Endothelial cell of umbilical vein (primary cell): Measurements from ENCODE around the gene EEFSEC. TPM values are rescaled to one million over a fixed set of nuclear protein-coding genes. Genes with fewer than 3 reads are reported as not detected.

ENCODE experiments used
- BruUV-seq: library from RNA; stranded (reverse); fragments of 400-500 nt; replicated peaks from 2 replicates; lab custom pipeline; 2021; lab: Mats Ljungman, UMichigan
- CTCF ChIA-PET: fragments of 300-600, 350-600 bp; sonication (Branson Sonifier 250); formaldehyde crosslinking; loops from one replicate; lab custom pipeline; 2021; ENCODE audit warnings: antibody characterized with exemption, inconsistent platforms; lab: Charles Lee
- POLR2A ChIA-PET: fragments of 300-600, 350-600 bp; sonication (Branson Sonifier 250); formaldehyde crosslinking; loops from one replicate; lab custom pipeline; 2021; ENCODE audit warnings: antibody characterized with exemption, inconsistent platforms; lab: Charles Lee
- DNase-seq: peaks from one replicate; pipeline ENCODE4 v3.0.0-alpha.2; 2011; ENCODE audit warnings: low read depth, low spot score
- FAIRE-seq: peaks from 2 replicates; lab custom pipeline; 2011; peaks lifted over from hg19 to GRCh38; lab: Jason Lieb, UNC
- H2AFZ ChIP-seq: 2 replicates; pipeline ENCODE4 v1.6.0; 2012; ENCODE audit warnings: low read depth, low read length, control low read depth, inconsistent platforms
- H3K27ac ChIP-seq: 2 replicates; pipeline ENCODE4 v1.5.1; 2011; ENCODE audit warnings: low read depth, mild to moderate bottlenecking, control low read depth, low read length, moderate library complexity; ENCODE audit not compliant: insufficient read depth
- H3K27me3 ChIP-seq, 2 experiments: 2 replicates each; pipeline versions ENCODE4 v1.6.0 to v1.6.1; 2011; ENCODE audit warnings: low read length in 2 of 2, mixed read lengths in 1 of 2; ENCODE audit not compliant: control insufficient read depth in 2 of 2, insufficient read depth in 2 of 2
- H3K36me3 ChIP-seq, 2 experiments: 2 replicates in 1 of 2; 3 replicates in 1 of 2; pipeline ENCODE4 v1.5.1; 2011; ENCODE audit warnings: low read length in 2 of 2, mild to moderate bottlenecking in 1 of 2, moderate library complexity in 1 of 2; ENCODE audit not compliant: control insufficient read depth in 2 of 2, insufficient read depth in 2 of 2; ENCODE audit errors: extremely low read depth in 1 of 2
- H3K4me1 ChIP-seq: 3 replicates; pipeline ENCODE4 v1.5.1; 2011; ENCODE audit warnings: mild to moderate bottlenecking, low read length; ENCODE audit not compliant: control insufficient read depth, insufficient read depth; ENCODE audit errors: extremely low read depth
- H3K4me2 ChIP-seq: 2 replicates; pipeline ENCODE4 v1.6.1; 2011; ENCODE audit warnings: low read length, control low read depth, mixed read lengths; ENCODE audit not compliant: insufficient read depth
- H3K4me3 ChIP-seq, 3 experiments: fragments of 200-600 bp in 1 of 3; sonication (generic), shearing (Covaris generic) in 1 of 3; replicated peaks in 1 of 3; 2 replicates each; pipeline ENCODE4 v1.5.1; 2011 to 2016; ENCODE audit warnings: control low read depth in 3 of 3, low read length in 3 of 3, mild to moderate bottlenecking in 2 of 3, inconsistent platforms in 1 of 3, low read depth in 1 of 3, moderate library complexity in 1 of 3; ENCODE audit not compliant: insufficient read depth in 1 of 3
- H3K79me2 ChIP-seq: 2 replicates; pipeline ENCODE4 v1.6.0; 2012; ENCODE audit warnings: low read length, inconsistent platforms; ENCODE audit not compliant: control insufficient read depth, insufficient read depth
- H3K9ac ChIP-seq: replicated peaks from 2 replicates; pipeline ENCODE3; 2011; ENCODE audit warnings: low read length, control low read depth; ENCODE audit not compliant: insufficient read depth; ENCODE audit errors: extremely low read depth
- H3K9me1 ChIP-seq: replicated peaks from 3 replicates; pipeline ENCODE4 v1.6.0; 2011; ENCODE audit warnings: mild to moderate bottlenecking, low read length; ENCODE audit not compliant: control insufficient read depth, insufficient read depth; ENCODE audit errors: extremely low read depth
- H3K9me3 ChIP-seq: replicated peaks from 2 replicates; pipeline ENCODE4 v1.5.1; 2012; ENCODE audit warnings: low read length, inconsistent platforms; ENCODE audit not compliant: control insufficient read depth, insufficient read depth
- H4K20me1 ChIP-seq: replicated peaks from 2 replicates; pipeline ENCODE3; 2011; ENCODE audit warnings: mild to moderate bottlenecking, low read length; ENCODE audit not compliant: control insufficient read depth, insufficient read depth; ENCODE audit errors: extremely low read depth
- EZH2 ChIP-seq: IDR thresholded peaks from 2 replicates; pipeline ENCODE4 v1.6.1; 2012; ENCODE audit warnings: borderline replicate concordance, low read depth, mild to moderate bottlenecking, moderate library complexity, low read length, inconsistent platforms; ENCODE audit not compliant: severe bottlenecking
- FOS ChIP-seq: IDR thresholded peaks from 2 replicates; pipeline ENCODE4 v1.6.1; 2011; ENCODE audit warnings: mild to moderate bottlenecking, low read length, moderate library complexity, borderline replicate concordance; ENCODE audit not compliant: insufficient read depth
- GATA2 ChIP-seq: IDR thresholded peaks from 2 replicates; pipeline ENCODE4 v1.7.0; 2011; ENCODE audit warnings: low read depth, mild to moderate bottlenecking, moderate library complexity, mixed read lengths, low read length; ENCODE audit not compliant: insufficient read length, insufficient read depth
- JUN ChIP-seq: IDR thresholded peaks from 2 replicates; pipeline ENCODE4 v1.6.1; 2011; ENCODE audit warnings: borderline replicate concordance, low read depth; ENCODE audit not compliant: insufficient read length, insufficient read depth
- MYC ChIP-seq: IDR thresholded peaks from one replicate; pipeline ENCODE4 v1.6.1; 2011; ENCODE audit warnings: mild to moderate bottlenecking, low read depth, low read length
- POLR2A ChIP-seq: IDR thresholded peaks from 2 replicates; pipeline ENCODE4 v1.6.1; 2012; ENCODE audit warnings: low read depth, mild to moderate bottlenecking, control low read depth, low read length
- POLR2AphosphoS5 ChIP-seq: IDR thresholded peaks from 2 replicates; pipeline ENCODE4 v1.6.1; 2012; ENCODE audit warnings: low read depth, mild to moderate bottlenecking, control low read depth, low read length, moderate library complexity; ENCODE audit not compliant: insufficient read depth
- dilution Hi-C: fragments of 300-500 bp; cut with MboI; formaldehyde crosslinking; loops from one replicate; pipeline ENCODE4 v1.15.0; 2019; ENCODE audit warnings: low sequenced_read_pairs; ENCODE audit not compliant: extremely low pct_ligation_motif_present
- intact Hi-C: fragments of 100-400 bp; cut with micrococcal nuclease; formaldehyde crosslinking; loops from one replicate; pipeline ENCODE4 v1.10.0; 2022
- polyA plus RNA-seq, 4 experiments: library from polyadenylated mRNA; depleted of rRNA in 3 of 4; stranded (reverse) in 3 of 4; unstranded in 1 of 4; fragments of >200 nt; gene quantifications; 2 replicates each; pipeline versions ENCODE4 v1.2.1 to v1.2.3, GENCODE V29; 2011 to 2012; ENCODE audit warnings: missing spikeins in 1 of 4
- total RNA-seq: library from RNA; stranded (reverse); gene quantifications from 2 replicates; pipeline ENCODE4 v1.2.3, GENCODE V29; 2021
- TF ChIP-seq, protein P1 (sequence below), 2 donors: IDR thresholded peaks; 1 replicate in 1 of 2; 2 replicates in 1 of 2; pipeline ENCODE4 v1.5.1; 2011; ENCODE audit warnings: low read length in 2 of 2, mild to moderate bottlenecking in 2 of 2, moderate library complexity in 2 of 2, control low read depth in 1 of 2, inconsistent platforms in 1 of 2, low read depth in 1 of 2; ENCODE audit not compliant: insufficient read depth in 1 of 2; ENCODE audit errors: extremely low read depth in 1 of 2
- TF ChIP-seq, protein P2 (sequence below): IDR thresholded peaks from 2 replicates; pipeline ENCODE4 v1.6.1; 2011; ENCODE audit not compliant: insufficient read depth, insufficient read length

EEFSEC gene
- total and polyA plus RNA-seq, 2 donors (not counting 3 experiments of a cell fraction or from before 2014, with no cell fraction given): 13.1 to 14.5 TPM

DNA sequence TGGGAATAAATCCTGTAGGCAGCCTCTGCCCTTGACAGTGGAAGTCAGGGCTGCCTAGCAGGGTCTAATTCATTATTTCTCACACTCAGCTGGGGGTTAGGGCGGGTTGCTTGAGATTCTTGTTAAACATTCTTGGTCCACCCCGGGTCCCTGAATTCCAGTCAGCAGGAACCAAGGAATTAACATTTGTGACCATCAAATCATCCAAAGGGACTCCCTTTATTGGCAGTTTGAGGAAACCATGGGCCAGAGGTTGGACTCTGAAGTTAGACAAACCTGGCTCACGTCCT lies 122.8 kb downstream of the EEFSEC start:
- Histone ChIP-seq H3K4me3 (no peak overlapping the region), H3K79me2 (no peaks in the 10 kb centered on the region), H3K36me3 (no peaks in the 10 kb centered on the region), H2AFZ (no peak overlapping the region), H3K9ac (no peak overlapping the region), H3K9me1 (no peaks in the 10 kb centered on the region), H3K27ac (no peak overlapping the region), H3K9me3 (no peaks in the 10 kb centered on the region), H4K20me1 (no peaks in the 10 kb centered on the region), H3K4me1 (peaks cover 22% of the 10 kb centered on the region), H3K4me2 (no peak overlapping the region), H3K27me3 (no peaks in the 10 kb centered on the region)
- dilution Hi-C loops (no loop called here), intact Hi-C loops (no loop called here)
- ChIA-PET CTCF (interaction anchor here (1.7 kb wide), 1 partner anchor 50 kb away, joined by 7 read pairs; no protein-coding TSS in a partner anchor), POLR2A (no interaction called here)
- TF ChIP-seq, protein P1, sequence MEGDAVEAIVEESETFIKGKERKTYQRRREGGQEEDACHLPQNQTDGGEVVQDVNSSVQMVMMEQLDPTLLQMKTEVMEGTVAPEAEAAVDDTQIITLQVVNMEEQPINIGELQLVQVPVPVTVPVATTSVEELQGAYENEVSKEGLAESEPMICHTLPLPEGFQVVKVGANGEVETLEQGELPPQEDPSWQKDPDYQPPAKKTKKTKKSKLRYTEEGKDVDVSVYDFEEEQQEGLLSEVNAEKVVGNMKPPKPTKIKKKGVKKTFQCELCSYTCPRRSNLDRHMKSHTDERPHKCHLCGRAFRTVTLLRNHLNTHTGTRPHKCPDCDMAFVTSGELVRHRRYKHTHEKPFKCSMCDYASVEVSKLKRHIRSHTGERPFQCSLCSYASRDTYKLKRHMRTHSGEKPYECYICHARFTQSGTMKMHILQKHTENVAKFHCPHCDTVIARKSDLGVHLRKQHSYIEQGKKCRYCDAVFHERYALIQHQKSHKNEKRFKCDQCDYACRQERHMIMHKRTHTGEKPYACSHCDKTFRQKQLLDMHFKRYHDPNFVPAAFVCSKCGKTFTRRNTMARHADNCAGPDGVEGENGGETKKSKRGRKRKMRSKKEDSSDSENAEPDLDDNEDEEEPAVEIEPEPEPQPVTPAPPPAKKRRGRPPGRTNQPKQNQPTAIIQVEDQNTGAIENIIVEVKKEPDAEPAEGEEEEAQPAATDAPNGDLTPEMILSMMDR (IDR thresholded peaks at IDR 0.05; ENCODE audit: extremely low read depth in 1 of 2, insufficient read depth in 1 of 2, low read depth in 1 of 2, low read length in 2 of 2): no peak
- TF ChIP-seq POLR2AphosphoS5 (no peak), MYC (no peak), EZH2 (no peak), GATA2 (no peak), JUN (no peak), POLR2A (no peak), FOS (no peak)
- TF ChIP-seq, protein P2, sequence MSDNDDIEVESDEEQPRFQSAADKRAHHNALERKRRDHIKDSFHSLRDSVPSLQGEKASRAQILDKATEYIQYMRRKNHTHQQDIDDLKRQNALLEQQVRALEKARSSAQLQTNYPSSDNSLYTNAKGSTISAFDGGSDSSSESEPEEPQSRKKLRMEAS: no peak
- no TSS peak for BruUV-seq
- DNase-seq: no peak
- no peak for FAIRE-seq
